Nasal cavity respiratory epithelium epithelial cell of viscerocranial mucosa (primary cell): ENCODE results near the gene TPX2. TPM values are rescaled to one million over a fixed set of nuclear protein-coding genes. Genes with fewer than 3 reads are reported as not detected.

Source experiments
- total RNA-seq: library from RNA; depleted of rRNA; stranded (reverse); fragments of >200 nt; gene quantifications from 2 replicates; pipeline ENCODE4 v1.2.3, GENCODE V29; 2014

TPX2 gene
- 2.6 and 3.1 TPM in 2 replicates for total RNA-seq

GRCh38 chr20:31738729-31739549 is at the start of gene TPX2:
TPX2 (plus strand) TSS chr20:31739290; CDS start chr20:31757477, 18,187 bp downstream.

GRCh38 chr20:31722257-31723068 is 16.6 kb upstream of the TPX2 start, which contains the start of gene BCL2L1:
BCL2L1 (minus strand) TSS chr20:31722868; CDS start chr20:31722218, 650 bp downstream.

DNA sequence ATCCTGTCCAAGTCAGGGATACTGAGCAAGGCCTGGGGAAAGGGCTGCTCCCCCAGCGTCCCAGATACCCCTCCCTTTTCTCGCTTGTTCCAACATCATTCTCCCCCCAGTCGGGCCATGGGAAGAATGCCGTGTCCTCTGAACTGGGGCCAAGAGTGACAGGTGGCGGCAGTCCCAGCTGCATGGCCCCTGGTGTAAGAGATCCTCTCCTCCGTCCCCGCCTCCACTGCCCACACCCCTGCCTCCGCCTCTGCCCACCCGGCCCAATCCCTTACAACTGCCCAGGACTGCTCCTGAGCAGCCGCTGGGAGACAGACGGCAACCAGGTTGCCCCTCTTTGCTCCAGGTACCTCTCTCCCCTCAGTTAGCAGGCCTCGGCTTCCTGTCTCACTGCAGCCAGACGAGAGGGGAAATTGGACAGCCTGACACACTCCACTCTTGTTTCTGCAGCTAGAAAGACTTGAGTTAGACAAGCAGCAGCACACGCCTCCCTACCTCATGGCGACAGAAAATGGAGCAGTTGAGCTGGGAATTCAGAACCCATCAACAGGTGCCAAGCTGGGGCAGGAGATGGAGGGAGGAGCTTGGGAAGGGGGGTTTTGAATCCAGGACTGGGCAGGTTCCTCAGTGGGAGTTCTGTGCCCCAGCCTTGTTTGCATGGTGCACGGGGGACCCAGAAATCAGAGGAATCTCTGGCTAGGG is 80.1 kb downstream of the TPX2 start, which contains the start of gene MYLK2:
Gene MYLK2 (plus strand): TSS at position 274 of the 702 bp plus-strand sequence. CDS start 225 bp downstream, at position 499.

DNA sequence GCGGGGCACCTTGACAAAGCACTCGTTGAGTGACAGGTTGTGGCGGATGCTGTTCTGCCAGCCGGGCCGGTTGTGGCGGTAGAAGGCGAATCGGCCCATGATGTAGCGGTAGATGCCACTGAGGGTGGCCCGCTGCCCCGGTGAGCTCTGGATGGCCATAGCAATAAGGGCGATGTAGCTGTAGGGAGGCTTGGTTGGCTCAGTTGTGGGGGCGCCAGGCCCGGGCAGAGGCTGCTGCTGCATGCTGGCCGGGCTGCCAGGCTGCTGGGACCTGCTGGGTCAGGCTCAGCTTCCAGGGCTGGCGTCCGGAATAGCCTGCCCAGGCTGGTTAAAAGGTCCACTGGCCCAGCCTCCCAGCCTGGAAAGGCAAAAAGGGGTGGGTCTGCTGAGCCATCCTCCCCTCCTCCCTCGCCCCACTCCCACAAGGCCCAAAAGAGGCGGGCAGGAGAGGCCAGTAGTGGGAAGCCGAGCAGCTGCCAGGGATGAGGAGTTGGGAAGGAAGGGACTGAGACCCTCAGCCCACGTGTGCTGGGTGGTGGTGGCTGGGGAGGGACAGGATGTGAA is 106.3 kb downstream of the TPX2 start, which contains the start of gene FOXS1:
Gene FOXS1 (minus strand): TSS at position 305 of the 564 bp plus-strand sequence. CDS start 62 bp downstream, at position 243.

Other genes with a start within 250 kb of the TPX2 start
- 52.3 and 82.9 TPM in 2 replicates for gene HM13, start 224.8 kb upstream of the TPX2 start, total RNA-seq
- gene ID1, start 134.0 kb upstream of the TPX2 start, total RNA-seq, result 248 and 435 TPM in 2 replicates
- gene COX4I2, start 101.4 kb upstream of the TPX2 start, total RNA-seq, result not detected in 2 replicates
- 113 and 138 TPM in 2 replicates for gene BCL2L1, start 16.4 kb upstream of the TPX2 start, total RNA-seq
- gene MYLK2, start 80.1 kb downstream of the TPX2 start, total RNA-seq, result not detected in 2 replicates
- not detected in 2 replicates for gene FOXS1, start 106.3 kb downstream of the TPX2 start, total RNA-seq
- gene DUSP15, start 131.2 kb downstream of the TPX2 start, total RNA-seq, result 0.34 TPM in 1 of 2 replicates, not detected in the other
- not detected in 2 replicates for gene TTLL9, start 131.3 kb downstream of the TPX2 start, total RNA-seq
- gene PDRG1, start 212.8 kb downstream of the TPX2 start, total RNA-seq, result 6.8 and 7.3 TPM in 2 replicates
- gene XKR7, start 228.9 kb downstream of the TPX2 start, total RNA-seq, result not detected in 2 replicates